Stimulated activated CD4-positive, alpha-beta T cell treated with anti-CD3 and anti-CD28 coated beads, Interleukin-12 subunit alpha, Interleukin-12 subunit beta, amount 100 ng/mL, for 48 hours (primary cell): ENCODE measurements around the gene PRXL2B.
"Not testable (repeated sequence)": the region's sequence is repeated elsewhere in the genome, so short reads cannot be mapped to it uniquely, and the experiment has no call there.

Source experiments
- DNase-seq, 3 donors: peaks; one replicate each; pipeline ENCODE4 v3.0.0-alpha.2; 2020; ENCODE audit warnings: low read depth in 2 of 3, low spot score in 1 of 3

The PRXL2B gene

DNA sequence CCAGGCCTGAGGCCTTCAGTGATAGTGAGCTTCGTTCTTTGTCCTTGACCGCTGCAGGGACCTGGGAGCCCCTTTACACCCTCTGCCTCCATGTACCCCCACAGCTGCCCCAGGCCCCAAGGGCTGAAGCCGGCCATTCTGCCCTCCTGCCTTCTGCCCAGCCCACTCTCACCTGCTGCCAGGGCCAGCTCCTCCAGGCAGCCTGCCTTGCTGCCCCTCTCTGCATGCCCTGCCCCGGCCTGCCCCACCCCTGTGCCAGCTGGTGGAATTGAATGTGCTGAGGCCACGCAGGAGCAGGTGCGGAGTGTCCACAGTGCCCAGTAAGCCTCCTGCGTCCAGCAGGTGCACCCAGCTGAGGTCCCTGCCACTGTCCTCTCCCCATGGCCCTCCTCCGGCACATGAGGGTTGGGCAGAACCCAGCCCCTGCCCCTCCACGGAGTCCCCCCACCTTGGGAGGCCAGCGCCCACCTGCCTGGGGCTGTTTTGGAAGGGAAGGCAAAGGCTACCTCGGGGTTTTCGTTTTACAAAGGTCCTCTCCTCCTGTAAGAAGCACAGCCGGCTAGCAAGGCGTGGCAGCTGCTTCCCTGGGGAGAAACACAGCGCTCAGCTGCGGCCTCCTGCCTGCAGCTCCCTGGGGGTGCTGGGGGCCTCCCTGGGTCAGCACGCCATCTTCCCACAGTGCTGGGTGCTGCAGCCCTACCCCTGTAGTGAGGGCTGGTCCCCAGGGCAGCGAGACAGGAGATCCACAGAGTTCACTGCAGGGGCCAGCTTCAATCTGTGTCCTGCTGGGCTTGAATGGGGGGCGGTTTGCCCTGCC, 25.3 kb downstream of the PRXL2B start:
- no peak for DNase-seq

GRCh38 chr1:2612591-2613365, 26.2 kb downstream of the PRXL2B start:
- no peak for DNase-seq

- DNase-seq = no peak
These were observed 27.6 kb downstream of the PRXL2B start for GRCh38 chr1:2614145-2614544.

DNA sequence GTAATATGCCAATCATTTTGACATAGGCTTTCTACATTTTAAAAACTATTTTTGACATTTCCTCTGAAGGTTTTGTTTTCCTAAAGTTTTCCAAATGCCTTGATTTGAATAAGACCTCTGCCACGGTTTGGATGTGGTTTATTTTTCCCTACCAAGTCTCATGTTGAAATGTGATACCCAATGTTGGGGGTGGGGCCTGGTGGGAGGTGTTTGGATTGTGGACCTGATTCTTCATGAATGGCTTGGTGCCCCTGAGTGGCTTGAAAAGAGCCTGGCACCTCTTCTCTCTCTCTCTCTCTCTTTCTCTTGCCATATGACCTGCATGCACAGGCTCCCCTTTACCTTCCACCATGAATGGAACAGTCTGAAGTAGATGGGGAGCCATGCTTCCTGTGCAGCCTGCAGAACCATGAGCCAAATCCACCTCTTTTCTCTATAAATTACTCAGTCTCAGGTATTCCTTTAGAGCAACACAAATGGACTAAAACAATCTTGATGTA, 31.4 kb downstream of the PRXL2B start:
- no peak for DNase-seq

DNA sequence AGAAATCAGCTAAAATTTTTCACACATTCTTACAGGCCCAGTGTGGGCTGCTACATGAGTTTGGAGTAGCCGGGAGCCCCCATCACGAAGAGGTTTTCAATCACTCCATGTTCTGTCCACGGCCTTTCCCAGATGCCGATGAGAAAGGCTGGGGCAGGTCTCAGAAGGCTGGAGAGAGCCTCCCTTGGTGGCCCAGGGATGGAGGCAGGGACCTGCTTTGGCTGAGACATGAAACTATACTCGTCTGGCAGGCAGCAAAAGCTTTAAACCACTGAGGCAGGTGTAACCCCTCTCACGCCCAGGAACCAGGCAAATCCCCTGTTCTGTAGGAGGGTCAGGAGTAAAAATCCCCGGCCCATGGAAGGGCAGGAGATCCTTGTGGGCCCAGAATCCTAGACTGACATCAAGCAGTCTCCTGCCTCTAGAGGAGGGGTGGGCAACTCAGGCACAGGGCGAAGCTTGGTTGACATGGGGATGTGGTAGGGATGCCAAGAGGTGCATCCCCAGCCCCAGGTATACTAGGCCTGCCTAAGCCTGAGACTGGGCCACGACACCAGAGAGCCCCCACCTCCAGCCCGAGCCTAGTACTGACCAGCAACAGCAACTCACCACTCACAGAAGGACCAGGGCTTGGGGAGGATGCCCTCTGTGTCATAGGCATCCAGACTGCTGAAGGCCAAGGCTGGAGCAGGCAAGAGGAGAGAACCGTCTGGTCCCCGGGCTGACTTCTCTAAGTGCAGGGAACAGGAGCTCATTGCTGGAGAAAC, 37.2 kb downstream of the PRXL2B start:
- no peak for DNase-seq

GRCh38 chr1:2624735-2625300, 38.2 kb downstream of the PRXL2B start:
- DNase-seq = no peak

- DNase-seq = no peak
These were observed 38.7 kb downstream of the PRXL2B start for GRCh38 chr1:2625311-2625710.

- not testable (repeated sequence) for DNase-seq
These were observed 39.2 kb downstream of the PRXL2B start for GRCh38 chr1:2625748-2626147.

- no peak for DNase-seq
These were observed 41.2 kb downstream of the PRXL2B start for GRCh38 chr1:2627746-2628145.

- DNase-seq = no peak
These were observed 41.8 kb downstream of the PRXL2B start for GRCh38 chr1:2628191-2628932.

- DNase-seq = no peak
These were observed 42.5 kb downstream of the PRXL2B start for GRCh38 chr1:2628933-2629626.

- DNase-seq = no peak
These were observed 43.3 kb downstream of the PRXL2B start for GRCh38 chr1:2629627-2630497.

GRCh38 chr1:2630498-2631135, 44.0 kb downstream of the PRXL2B start:
- no peak for DNase-seq

- no peak for DNase-seq
These were observed 44.8 kb downstream of the PRXL2B start for GRCh38 chr1:2631136-2632050.

DNA sequence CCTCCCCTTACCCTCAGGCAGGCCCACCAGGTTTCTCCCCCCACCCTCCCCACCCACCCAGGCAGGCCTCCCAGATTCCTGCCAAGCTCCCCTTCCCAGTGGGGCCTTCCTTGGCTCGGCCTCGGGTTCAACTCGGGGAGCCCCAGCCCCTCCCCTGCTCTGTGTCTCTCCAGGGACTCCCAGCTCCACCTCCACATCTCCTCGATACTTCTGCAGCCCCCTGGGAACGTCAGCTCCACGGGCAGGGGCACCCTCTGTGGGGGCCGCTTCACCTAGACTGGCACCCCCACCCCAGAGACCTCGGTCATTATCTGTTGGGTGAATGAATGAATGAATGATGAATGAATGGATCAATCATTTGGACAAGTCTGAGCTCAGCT, 45.5 kb downstream of the PRXL2B start:
- DNase-seq = no peak

- no peak for DNase-seq
These were observed 46.2 kb downstream of the PRXL2B start, which contains the start of gene MMEL1 for GRCh38 chr1:2632561-2633361. Gene MMEL1, minus strand, starts transcription at chr1:2633016. Its CDS starts 3,532 bp downstream, at chr1:2629484.
